GM10847 (cell line): Measurements from ENCODE around the gene ANXA1.

Source experiments
- POLR2A ChIP-seq: IDR thresholded peaks from 2 replicates; pipeline ENCODE4 v1.6.1; 2011; ENCODE audit not compliant: insufficient read length; ENCODE audit errors: extremely low read depth

The ANXA1 gene

DNA sequence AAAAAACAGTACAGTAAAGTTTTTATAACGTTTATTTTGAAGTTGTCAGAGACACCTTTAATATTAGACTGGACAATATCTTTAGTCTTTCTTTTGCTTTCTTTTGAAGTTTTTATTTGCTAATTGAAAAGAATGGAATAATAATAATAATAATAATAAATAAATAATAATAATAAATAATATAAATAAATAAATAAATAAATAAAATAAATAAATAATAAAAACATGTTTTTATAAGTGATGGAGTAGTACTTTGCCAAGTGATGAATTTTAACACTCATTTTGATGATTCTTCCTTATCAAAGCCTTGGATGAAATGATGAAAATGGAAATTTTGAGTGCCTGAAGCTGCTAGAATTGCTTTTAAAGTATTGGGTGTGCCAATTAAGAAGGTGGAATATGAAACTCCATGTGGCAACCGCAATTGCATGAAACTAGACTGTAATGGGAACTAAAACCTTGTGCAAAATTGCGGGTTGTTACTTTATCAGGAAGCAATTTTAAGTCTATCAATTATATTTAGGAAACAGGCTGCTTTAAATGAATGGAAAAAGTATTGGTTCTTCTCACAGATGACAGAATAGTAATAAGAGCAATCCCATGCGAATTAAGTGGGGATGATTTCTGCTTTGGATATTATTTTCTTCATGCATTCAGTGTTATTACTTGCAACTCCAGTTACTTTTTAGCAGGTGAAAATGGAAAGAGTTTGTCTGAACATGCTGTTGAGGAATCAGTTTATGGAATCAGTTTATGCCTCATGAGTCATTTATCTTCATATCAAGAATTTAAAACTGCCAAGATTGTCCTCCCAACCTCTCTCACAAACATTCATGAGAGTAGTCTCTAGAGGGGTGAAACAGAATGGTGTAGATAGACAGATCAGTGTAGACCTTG is 4.6 kb downstream of the ANXA1 start:
- no peak for TF ChIP-seq POLR2A

DNA sequence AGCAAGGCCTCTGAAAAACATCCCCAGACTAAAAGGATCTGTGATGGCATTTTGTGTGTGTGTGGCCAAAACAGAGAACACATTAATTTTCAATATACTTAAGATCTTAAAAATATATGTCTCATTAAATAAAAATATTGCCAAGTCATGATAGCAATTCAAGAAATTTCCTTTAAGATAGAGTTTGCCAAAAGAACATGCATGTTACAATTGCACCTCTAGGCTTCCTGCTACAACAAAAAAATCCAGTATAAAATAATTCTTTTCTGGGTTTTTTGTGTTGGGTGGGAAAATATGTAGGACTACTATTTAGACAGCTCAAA is 5.2 kb downstream of the ANXA1 start:
- TF ChIP-seq POLR2A, result no peak

DNA sequence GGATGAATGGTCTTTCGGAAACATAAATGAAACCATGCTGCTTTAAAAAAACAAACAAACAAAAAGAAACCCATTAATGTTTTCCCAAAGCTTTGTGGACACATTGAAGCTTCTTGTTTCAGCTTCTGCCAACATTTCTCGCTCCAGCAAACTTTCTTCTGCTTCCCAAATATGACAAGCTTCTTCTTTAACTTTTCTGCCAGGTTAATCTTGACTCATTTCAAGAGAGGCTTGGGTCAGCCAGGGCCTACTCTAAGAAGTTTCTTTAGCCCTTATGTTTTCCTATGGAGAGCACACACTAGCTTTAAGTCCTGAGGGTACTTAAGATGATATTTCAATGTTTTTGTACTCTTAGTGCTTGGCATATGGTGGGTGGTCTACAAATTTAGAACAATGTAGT is 6.1 kb downstream of the ANXA1 start:
- TF ChIP-seq POLR2A, result no peak

DNA sequence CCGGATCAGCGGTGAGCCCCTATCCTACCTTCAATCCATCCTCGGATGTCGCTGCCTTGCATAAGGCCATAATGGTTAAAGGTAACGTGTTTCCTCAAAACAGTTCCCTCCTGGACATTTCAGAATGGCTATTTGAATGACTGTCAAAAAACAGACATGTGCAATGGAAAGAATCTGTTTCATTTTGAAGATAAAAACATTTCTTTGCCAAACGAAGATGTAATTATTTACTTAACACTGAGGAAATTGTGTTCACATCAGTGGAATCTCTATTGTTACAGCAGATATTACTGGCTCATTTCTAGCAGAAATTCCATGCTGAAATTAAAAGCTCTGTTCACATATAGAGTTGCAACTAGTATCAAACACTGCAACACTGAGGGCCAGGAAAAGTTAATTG is 7.1 kb downstream of the ANXA1 start:
- TF ChIP-seq POLR2A, result no peak

DNA sequence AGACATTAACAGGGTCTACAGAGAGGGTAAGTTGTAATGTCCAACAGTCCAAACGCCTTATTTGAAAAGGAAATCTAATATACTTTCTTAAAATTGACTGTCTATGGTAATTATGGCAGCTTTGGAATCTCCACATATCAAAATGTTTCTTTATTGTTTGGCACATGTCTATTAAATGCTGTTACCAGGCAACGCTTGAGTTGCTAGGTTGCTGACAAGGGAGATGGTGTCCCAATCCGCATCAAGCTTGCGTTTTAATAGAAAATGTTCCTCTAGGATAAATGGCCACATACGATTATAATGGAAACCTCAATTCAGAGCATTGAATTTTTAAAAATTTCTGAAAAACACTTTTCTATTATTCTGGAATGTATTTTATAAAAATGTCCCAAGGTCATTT is 9.2 kb downstream of the ANXA1 start:
- TF ChIP-seq POLR2A, result no peak

DNA sequence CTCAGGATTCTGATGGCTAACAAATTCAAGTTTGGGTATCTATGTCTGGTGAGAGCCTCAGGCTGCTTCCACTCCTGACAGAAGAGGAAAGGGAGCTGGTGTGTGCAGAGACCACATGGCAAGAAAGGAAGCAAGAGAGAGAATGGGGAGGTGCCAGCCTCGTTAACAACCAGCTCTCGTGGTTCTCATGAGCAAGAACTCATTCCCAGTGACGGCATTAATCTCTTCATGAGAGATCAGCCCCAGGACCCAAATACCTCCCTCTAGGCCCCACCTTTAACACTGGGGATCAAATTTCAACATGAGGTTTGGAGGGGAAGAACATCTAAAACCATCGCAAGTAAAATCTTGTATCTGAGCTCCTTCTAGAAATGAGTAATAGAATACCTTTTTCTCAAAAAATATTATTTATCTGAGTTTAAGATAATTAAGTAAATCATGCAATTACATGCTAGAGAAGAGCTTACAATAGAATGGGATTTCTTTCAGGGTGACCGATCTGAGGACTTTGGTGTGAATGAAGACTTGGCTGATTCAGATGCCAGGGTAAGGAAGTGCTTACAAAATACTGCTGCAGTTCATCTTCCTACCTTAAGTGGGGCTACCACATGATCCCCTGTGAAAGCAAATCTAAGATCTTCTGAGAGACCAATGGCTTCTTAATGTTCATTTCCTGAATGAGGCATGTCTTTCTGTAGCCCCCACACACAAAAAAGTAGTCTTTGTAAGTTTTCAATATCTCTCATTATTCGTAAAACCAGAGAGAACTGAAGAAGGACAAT is 11.5 kb downstream of the ANXA1 start:
- TF ChIP-seq POLR2A, result no peak

DNA sequence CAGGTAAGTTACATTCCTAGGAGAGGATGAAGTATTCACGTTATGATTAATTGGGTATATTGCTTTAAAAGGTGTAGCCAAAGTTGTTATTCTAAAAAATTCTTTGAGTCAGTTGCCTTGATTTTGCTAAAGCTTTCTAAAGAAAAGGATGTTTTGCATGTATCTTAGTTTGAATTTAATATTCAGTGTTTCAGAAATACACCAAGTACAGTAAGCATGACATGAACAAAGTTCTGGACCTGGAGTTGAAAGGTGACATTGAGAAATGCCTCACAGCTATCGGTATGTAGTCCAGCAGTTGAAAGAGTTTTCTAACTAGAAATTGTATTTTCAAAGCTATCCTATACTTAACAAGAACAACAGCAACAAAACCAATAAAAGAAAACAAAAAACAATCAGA is 14.2 kb downstream of the ANXA1 start:
- no peak for TF ChIP-seq POLR2A

DNA sequence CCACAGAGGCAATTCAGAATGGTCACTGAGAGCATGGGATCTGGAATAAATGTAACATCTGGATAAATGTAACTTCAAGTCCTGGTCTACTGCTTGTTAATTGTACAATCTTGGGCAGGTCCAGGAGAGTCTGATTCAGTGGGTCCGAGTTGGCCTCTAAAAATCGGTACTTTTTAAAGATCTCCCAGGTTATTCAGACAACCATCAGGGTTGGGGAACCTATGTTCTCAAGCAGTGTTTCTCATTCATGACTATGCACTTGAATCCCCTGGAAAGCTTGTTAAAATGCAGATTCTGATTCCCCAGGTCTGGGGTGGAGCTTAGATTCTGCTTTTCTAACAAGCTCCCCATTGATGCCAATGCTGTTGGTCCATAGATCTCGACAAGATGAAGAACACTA is 14.8 kb downstream of the ANXA1 start:
- TF ChIP-seq POLR2A, result no peak

DNA sequence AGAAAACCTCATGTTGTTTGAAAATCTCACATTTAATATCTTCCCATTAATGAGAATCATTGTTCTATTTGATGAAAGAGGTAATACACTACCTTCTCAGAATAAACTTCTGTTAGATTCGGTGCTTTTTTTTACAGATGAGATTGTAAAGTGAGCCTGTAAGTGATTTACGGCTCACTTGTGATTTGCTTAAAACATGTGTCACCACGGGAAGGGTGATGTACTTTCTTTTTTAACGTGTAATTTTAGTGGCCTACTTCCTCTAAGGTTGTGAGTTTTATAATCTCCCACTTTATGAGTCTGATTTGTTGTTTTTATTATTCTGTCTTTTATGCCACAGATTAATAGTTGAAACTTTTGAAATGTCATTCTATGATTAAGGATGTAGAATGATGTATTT is 15.9 kb downstream of the ANXA1 start:
- TF ChIP-seq POLR2A, result no peak

DNA sequence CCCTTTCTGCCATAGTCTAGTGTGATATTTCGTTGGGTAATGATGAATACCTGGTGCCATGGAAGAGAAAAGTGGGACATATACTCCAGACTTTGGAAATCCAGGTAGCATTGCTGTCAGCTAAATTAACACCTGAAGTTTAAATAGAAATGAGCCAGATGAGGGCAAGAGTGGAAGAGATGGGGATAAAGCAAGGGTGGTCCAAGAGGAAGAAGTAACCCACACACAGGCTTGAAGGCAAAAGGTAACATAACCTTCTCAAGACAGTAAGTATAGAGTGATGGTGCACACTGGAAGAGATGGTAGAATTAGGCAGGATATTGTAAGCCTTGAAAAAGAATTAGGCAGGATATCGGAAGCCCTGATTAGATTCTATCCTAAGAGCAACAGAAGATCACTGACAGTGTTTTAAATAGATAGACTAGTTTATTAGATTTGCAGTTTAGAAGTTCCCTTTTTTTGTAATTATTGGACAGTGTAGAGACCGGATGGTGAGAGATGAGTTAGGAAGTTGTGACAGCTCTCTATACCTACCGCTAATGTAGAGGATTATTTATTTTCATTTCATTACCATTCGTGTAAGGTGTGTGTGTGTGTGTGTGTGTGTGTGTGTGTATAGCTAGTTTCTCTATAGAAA is 16.8 kb downstream of the ANXA1 start:
- no peak for TF ChIP-seq POLR2A

DNA sequence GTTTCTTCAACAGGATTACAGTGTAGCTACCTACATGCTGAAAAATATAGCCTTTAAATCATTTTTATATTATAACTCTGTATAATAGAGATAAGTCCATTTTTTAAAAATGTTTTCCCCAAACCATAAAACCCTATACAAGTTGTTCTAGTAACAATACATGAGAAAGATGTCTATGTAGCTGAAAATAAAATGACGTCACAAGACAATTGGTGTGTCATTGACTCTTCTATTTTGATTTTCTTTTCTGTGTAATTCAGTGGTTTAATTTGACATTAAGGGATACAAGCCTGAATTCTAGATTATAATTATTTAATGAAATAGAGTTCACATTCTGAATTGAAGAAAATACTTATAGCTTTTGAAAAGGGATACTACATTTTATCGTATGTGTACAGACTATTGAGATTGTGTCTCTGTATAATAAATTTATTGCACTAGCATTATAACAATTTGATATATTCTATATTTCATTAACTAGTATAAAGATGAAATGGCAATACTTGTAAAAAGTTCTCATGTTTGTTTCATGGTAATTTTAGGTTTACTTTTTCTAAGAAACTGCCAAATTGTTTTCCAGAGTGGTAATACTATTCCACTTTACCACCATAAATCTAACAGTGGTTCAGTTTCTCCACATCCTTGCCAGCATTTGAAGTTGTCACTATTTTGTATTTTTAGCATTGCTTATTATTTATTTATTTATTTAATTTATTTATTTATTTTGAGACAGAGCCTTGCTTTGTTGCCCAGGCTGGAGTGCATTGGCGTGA is 18.7 kb downstream of the ANXA1 start:
- TF ChIP-seq POLR2A, result no peak

DNA sequence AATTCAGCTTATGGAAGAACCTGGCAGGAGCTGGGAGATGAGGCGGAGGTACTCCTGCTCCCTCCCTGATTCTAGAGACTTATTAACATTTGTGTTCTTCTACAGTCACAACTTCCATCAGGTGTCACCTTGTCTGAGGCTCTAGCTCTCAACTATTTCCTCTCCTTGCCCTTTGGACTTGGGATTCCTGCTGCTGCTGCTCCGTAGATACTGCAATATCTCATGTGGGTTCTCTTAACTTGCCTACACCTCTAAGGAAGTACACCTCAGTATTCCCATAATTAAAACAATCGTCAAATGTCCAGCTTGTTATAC is 21.2 kb downstream of the ANXA1 start:
- no peak for TF ChIP-seq POLR2A

DNA sequence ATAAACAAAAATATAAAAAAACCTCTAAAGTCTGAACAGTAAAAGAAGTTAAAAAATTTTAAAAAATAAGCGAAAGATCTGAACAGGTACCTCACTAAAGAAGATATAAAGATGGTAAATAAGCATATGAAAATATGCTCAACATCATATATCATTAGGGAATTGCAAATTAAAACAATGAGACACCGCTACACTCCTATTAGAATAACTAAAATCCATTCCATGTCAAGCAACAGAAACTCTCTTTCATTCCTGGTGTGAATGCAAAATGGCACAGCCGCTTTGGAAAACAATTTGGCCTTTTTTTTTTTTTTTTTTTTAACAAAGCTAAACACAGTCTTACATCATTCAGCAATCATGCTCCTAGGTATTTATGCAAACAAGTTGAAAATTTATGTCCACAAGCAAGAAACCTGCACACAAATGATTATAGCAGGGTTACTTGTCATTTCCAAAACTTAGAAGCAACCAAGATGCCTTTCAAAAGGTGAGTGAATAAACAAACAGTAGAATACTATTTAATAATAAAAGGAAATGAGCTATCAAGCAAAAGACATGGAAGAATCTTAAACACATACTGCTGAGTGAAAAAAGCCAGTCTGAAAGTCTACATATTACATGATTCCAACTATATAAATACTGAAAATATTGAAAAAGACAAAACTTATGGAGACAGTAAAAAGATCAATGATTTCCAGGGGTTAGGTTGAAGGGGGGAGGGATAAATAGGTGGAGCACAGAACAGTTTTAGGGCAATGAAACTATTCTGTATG is 22.1 kb downstream of the ANXA1 start:
- TF ChIP-seq POLR2A, result no peak

DNA sequence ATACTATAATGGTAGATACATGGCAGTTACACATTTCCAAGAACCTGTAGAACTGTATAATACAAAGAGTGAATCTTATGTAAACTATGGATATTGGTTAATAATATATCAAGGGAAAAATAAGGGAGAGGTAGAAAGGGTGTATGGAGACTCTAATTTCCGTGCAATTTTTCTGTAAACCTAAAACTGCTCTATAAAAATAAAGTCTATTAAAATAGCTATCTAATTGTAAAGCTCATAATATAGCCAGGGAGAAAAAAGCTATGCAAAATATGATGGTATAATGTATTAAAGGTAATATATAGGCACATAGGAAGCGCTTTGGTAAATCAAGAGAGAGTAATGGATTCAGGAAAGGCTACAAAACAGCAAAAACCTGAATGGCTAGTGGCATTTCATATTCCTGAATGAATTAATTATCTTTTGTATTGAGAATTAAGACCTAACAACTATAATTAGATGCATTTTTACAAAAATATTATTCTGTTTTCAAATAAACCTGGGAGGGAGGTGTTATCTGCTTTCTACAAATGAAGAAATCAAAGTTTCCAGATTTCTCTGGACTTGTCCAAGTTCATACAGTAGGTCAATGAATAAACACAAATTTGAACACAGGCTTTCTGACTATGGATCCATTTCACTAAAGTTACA is 22.8 kb downstream of the ANXA1 start:
- TF ChIP-seq POLR2A, result no peak
